HCT116 (cell line): Measurements from ENCODE around the gene KRT6A. TPM values are rescaled to one million over a fixed set of nuclear protein-coding genes. Genes with fewer than 3 reads are reported as not detected.

Experiments
- ATAC-seq: fragments of 200-7000 bp; cut with Tn5 transposase; 2 replicates; pipeline ENCODE4 v1.9.1; 2020; ENCODE audit warnings: mild to moderate bottlenecking, moderate library complexity
- BruUV-seq: library from RNA; stranded (reverse); fragments of 400-500 nt; replicated peaks from 2 replicates; lab custom pipeline; 2021; lab: Mats Ljungman, UMichigan
- CTCF ChIA-PET: fragments of 300-600 bp; sonication (Branson Sonifier 250); formaldehyde crosslinking; loops from one replicate; lab custom pipeline; 2021; ENCODE audit warnings: antibody characterized with exemption; lab: Charles Lee
- POLR2A ChIA-PET: fragments of 300-600, 350-600 bp; sonication (Branson Sonifier 250); formaldehyde crosslinking; loops from one replicate; lab custom pipeline; 2021; ENCODE audit warnings: antibody characterized with exemption; lab: Charles Lee
- RAD21 ChIA-PET, 2 experiments: fragments of 300-600 bp; sonication (Branson Sonifier 250); formaldehyde crosslinking; loops; one replicate each; lab custom pipeline; 2023; ENCODE audit warnings: low total read pairs in 2 of 2; ENCODE audit not compliant: uncharacterized antibody in 2 of 2, unreplicated experiment in 2 of 2, low non-redundant PET in 1 of 2; lab: Charles Lee
- DNase-seq: peaks from one replicate; pipeline ENCODE4 v3.0.0-alpha.2; 2010; ENCODE audit warnings: low read depth, low spot score
- H2AFZ ChIP-seq: fragments of 200-600 bp; shearing (Covaris generic), sonication (generic); 2 replicates; pipeline ENCODE4 v1.6.1; 2017; ENCODE audit warnings: low read depth, mixed run types, mixed read lengths, antibody characterized with exemption, low read length; ENCODE audit not compliant: poor library complexity, severe bottlenecking
- H3K27ac ChIP-seq: 2 replicates; pipeline ENCODE4 v1.5.1; 2012; ENCODE audit warnings: low read depth, low read length
- H3K27me3 ChIP-seq: fragments of 200-600 bp; sonication (generic); 2 replicates; pipeline ENCODE4 v1.6.1; 2016; ENCODE audit warnings: mixed run types, low read length, mixed read lengths; ENCODE audit not compliant: insufficient read depth
- H3K36me3 ChIP-seq, 2 experiments: fragments of 200-500 bp in 1 of 2; fragments of 200-600 bp in 1 of 2; sonication (Bioruptor generic) in 1 of 2; sonication (generic) in 1 of 2; 2 replicates each; pipeline versions ENCODE4 v1.5.1 to v1.6.1; 2014 to 2016; ENCODE audit warnings: low read length in 2 of 2, inconsistent platforms in 1 of 2, mixed read lengths in 1 of 2, mixed run types in 1 of 2; ENCODE audit not compliant: insufficient read depth in 2 of 2, control insufficient read depth in 1 of 2
- H3K4me1 ChIP-seq, 2 experiments: fragments of 200-600 bp in 1 of 2; sonication (generic) in 1 of 2; 2 replicates each; pipeline versions ENCODE4 v1.5.1 to v1.6.1; 2012 to 2017; ENCODE audit warnings: low read length in 2 of 2, inconsistent platforms in 1 of 2, mild to moderate bottlenecking in 1 of 2, mixed read lengths in 1 of 2, mixed run types in 1 of 2, moderate library complexity in 1 of 2; ENCODE audit not compliant: insufficient read depth in 2 of 2, control insufficient read depth in 1 of 2
- H3K4me2 ChIP-seq: fragments of 200-600 bp; sonication (generic); 2 replicates; pipeline ENCODE4 v1.6.1; 2017; ENCODE audit warnings: mixed run types, low read length, mixed read lengths
- H3K4me3 ChIP-seq, 2 experiments: fragments of 200-600 bp in 1 of 2; sonication (generic) in 1 of 2; replicated peaks in 1 of 2; 2 replicates each; pipeline ENCODE4 v1.5.1; 2011 to 2016; ENCODE audit warnings: low read length in 2 of 2, control low read depth in 1 of 2, low read depth in 1 of 2, mild to moderate bottlenecking in 1 of 2, mixed read lengths in 1 of 2, mixed run types in 1 of 2
- H3K79me2 ChIP-seq: fragments of 200-600 bp; sonication (generic); 2 replicates; pipeline ENCODE4 v1.6.1; 2017; ENCODE audit warnings: mild to moderate bottlenecking, mixed run types, low read length, moderate library complexity, mixed read lengths; ENCODE audit not compliant: insufficient read depth
- H3K9ac ChIP-seq: fragments of 200-600 bp; sonication (generic); 2 replicates; pipeline ENCODE4 v1.6.1; 2016; ENCODE audit warnings: low read length, mixed read lengths
- H3K9me2 ChIP-seq: fragments of 200-600 bp; sonication (generic), shearing (Covaris generic); 2 replicates; pipeline ENCODE4 v1.6.1; 2017; ENCODE audit warnings: mixed run types, mild to moderate bottlenecking, moderate library complexity; ENCODE audit not compliant: insufficient read depth
- H3K9me3 ChIP-seq, 2 experiments: fragments of 200-500 bp in 1 of 2; fragments of 200-600 bp in 1 of 2; sonication (Bioruptor generic) in 1 of 2; sonication (generic) in 1 of 2; 2 replicates each; pipeline ENCODE4 v1.6.1; 2014 to 2017; ENCODE audit warnings: low read length in 2 of 2, mixed read lengths in 2 of 2, inconsistent platforms in 1 of 2, low read depth in 1 of 2, mild to moderate bottlenecking in 1 of 2, mixed run types in 1 of 2, moderate library complexity in 1 of 2; ENCODE audit not compliant: control insufficient read depth in 1 of 2, insufficient read depth in 1 of 2
- H4K20me1 ChIP-seq: fragments of 200-600 bp; sonication (generic), shearing (Covaris generic); 2 replicates; pipeline ENCODE4 v1.6.1; 2017; ENCODE audit warnings: mixed run types, mild to moderate bottlenecking, moderate library complexity; ENCODE audit not compliant: insufficient read depth
- EGR1 ChIP-seq: IDR thresholded peaks from 2 replicates; pipeline ENCODE4 v1.6.1; 2012; ENCODE audit warnings: low read depth
- FOSL1 ChIP-seq: IDR thresholded peaks from 2 replicates; pipeline ENCODE4 v1.6.1; 2012; ENCODE audit warnings: low read depth
- JUND ChIP-seq: IDR thresholded peaks from 2 replicates; pipeline ENCODE4 v1.6.1; 2012
- POLR2A ChIP-seq: IDR thresholded peaks from 2 replicates; pipeline ENCODE4 v1.7.0; 2011; ENCODE audit warnings: borderline replicate concordance; ENCODE audit not compliant: insufficient read depth, insufficient read length; ENCODE audit errors: extremely low read depth
- POLR2AphosphoS5 ChIP-seq: IDR thresholded peaks from 2 replicates; pipeline ENCODE4 v1.6.1; 2011; ENCODE audit warnings: mild to moderate bottlenecking, low read depth, low read length, moderate library complexity
- RAD21 ChIP-seq: IDR thresholded peaks from 2 replicates; pipeline ENCODE4 v1.6.1; 2012; ENCODE audit warnings: low read depth, mild to moderate bottlenecking
- SP1 ChIP-seq: IDR thresholded peaks from 2 replicates; pipeline ENCODE4 v1.6.1; 2012; ENCODE audit warnings: low read depth
- ZNF274 ChIP-seq: fragments of 200-500 bp; sonication (Bioruptor generic); IDR thresholded peaks from 2 replicates; pipeline ENCODE4 v1.6.1; 2014; ENCODE audit warnings: mild to moderate bottlenecking, low read depth, low read length, inconsistent platforms
- intact Hi-C: fragments of 100-400 bp; cut with micrococcal nuclease; formaldehyde crosslinking; loops from 2 replicates; pipeline ENCODE4 v1.10.0; 2022
- total RNA-seq: library from RNA; stranded (reverse); gene quantifications from one replicate; pipeline ENCODE4 v1.2.1, GENCODE V29; 2021; ENCODE audit not compliant: unreplicated experiment
- TF ChIP-seq, protein P1 (sequence below): IDR thresholded peaks from 2 replicates; pipeline ENCODE4 v1.6.1; 2011; ENCODE audit warnings: mild to moderate bottlenecking, low read length, moderate library complexity; ENCODE audit not compliant: insufficient replicate concordance; ENCODE audit errors: extremely low read depth
- TF ChIP-seq, protein P2 (sequence below): IDR thresholded peaks from 2 replicates; pipeline ENCODE4 v1.6.1; 2012

Gene KRT6A
- total RNA-seq, 1 experiment from 2014 or later = 0.66 TPM

DNA sequence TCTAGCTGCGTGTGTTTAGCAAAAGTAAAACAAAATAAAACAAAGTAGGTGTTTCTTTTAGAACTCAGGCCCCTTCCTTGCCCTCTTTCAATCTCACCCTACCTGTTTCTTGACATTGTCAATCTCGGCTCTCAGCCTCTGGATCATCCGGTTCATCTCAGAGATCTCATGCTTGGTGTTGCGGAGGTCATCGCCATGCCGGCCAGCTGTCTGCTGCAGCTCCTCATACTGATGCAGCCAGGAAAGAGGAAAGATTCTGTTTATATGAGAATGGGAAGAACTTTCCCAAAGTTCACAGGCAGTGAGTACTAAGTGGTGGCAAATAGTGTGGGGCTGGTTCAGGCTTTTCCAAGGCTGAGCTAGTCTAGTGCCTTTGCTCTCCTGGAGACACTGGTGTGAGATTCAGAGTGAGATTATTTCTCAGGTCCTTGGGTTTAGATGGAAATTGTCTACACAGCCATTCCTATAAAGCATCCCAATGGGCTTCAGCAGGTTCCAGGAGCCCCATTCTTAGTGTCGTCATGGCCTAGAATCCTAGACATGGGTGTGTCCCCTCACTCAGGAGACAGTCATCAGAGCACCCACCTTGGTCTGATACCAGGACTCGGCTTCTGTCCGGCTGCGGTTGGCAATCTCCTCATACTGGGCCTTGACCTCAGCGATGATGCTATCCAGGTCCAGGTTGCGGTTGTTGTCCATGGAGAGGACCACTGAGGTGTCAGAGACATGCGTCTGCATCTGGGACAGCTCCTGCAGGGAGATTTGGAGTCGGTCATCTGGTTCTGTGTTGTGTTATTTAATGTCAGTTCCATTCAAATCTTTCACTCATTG is 24.2 kb upstream of the KRT6A start:
- H3K9ac ChIP-seq = no peak overlapping the region
- intact Hi-C loops = no loop called here
- peaks cover 17 to 34% of the 10 kb centered on the region in 2 experiments for H3K4me1 ChIP-seq
- H3K27ac ChIP-seq = no peak overlapping the region
- H3K79me2 ChIP-seq = no peaks in the 10 kb centered on the region
- no peaks in the 10 kb centered on the region for H3K9me2 ChIP-seq
- ATAC-seq (no peak), DNase-seq (no peak)
- POLR2A ChIA-PET = no interaction called here
- RAD21 ChIA-PET = interaction anchor here in 1 of 2 experiments (0.6 kb wide), 1 partner anchor 672 kb away, joined by 4 read pairs; no protein-coding TSS in a partner anchor
- TF ChIP-seq EGR1 (no peak), FOSL1 (no peak), ZNF274 (no peak), POLR2AphosphoS5 (no peak), JUND (no peak), SP1 (no peak), RAD21 (no peak), POLR2A (no peak)
- TF ChIP-seq, protein P1, sequence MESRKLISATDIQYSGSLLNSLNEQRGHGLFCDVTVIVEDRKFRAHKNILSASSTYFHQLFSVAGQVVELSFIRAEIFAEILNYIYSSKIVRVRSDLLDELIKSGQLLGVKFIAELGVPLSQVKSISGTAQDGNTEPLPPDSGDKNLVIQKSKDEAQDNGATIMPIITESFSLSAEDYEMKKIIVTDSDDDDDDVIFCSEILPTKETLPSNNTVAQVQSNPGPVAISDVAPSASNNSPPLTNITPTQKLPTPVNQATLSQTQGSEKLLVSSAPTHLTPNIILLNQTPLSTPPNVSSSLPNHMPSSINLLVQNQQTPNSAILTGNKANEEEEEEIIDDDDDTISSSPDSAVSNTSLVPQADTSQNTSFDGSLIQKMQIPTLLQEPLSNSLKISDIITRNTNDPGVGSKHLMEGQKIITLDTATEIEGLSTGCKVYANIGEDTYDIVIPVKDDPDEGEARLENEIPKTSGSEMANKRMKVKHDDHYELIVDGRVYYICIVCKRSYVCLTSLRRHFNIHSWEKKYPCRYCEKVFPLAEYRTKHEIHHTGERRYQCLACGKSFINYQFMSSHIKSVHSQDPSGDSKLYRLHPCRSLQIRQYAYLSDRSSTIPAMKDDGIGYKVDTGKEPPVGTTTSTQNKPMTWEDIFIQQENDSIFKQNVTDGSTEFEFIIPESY = no peak
- TF ChIP-seq, protein P2, sequence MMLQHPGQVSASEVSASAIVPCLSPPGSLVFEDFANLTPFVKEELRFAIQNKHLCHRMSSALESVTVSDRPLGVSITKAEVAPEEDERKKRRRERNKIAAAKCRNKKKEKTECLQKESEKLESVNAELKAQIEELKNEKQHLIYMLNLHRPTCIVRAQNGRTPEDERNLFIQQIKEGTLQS = no peak
- H2AFZ ChIP-seq = no peak overlapping the region
- BruUV-seq = no TSS peak
- CTCF ChIA-PET = interaction anchor here (0.6 to 1.2 kb wide), 2 partner anchors 10 to 468 kb away, joined by 3 to 4 read pairs; no protein-coding TSS in a partner anchor
- H3K36me3 ChIP-seq = no peaks in the 10 kb centered on the region
- no peaks in the 10 kb centered on the region for H3K27me3 ChIP-seq
- no peaks in the 10 kb centered on the region for H4K20me1 ChIP-seq
- no peak overlapping the region for H3K4me2 ChIP-seq
- no peaks in the 10 kb centered on the region for H3K9me3 ChIP-seq
- H3K4me3 ChIP-seq = no peak overlapping the region
